Stimulated activated CD8-positive, alpha-beta memory T cell treated with anti-CD3 and anti-CD28 coated beads, Interleukin-15, amount 100 ng/mL, for 24 hours (primary cell): ENCODE data around the gene MT1A.
"Not testable (repeated sequence)": the region's sequence is repeated elsewhere in the genome, so short reads cannot be mapped to it uniquely, and the experiment has no call there.

ENCODE experiments used
- DNase-seq: peaks from one replicate; pipeline ENCODE4 v3.0.0-alpha.2; 2020; ENCODE audit warnings: low read depth

Gene MT1A

GRCh38 chr16:56610609-56611111, 27.8 kb upstream of the MT1A start:
- no peak for DNase-seq

GRCh38 chr16:56611281-56611833, 27.1 kb upstream of the MT1A start:
- no peak for DNase-seq

GRCh38 chr16:56613706-56614105, 24.8 kb upstream of the MT1A start:
- DNase-seq, result no peak

GRCh38 chr16:56614549-56614991, 23.9 kb upstream of the MT1A start:
- DNase-seq, result no peak

- DNase-seq, result no peak
These were observed 23.1 kb upstream of the MT1A start for GRCh38 chr16:56615353-56615752.

- DNase-seq, result no peak
These were observed 21.8 kb upstream of the MT1A start for GRCh38 chr16:56616608-56617211.

- DNase-seq, result no peak
These were observed 21.0 kb upstream of the MT1A start for GRCh38 chr16:56617212-56618085.

GRCh38 chr16:56618138-56618537, 20.3 kb upstream of the MT1A start:
- DNase-seq, result no peak

- no peak for DNase-seq
These were observed 18.0 kb upstream of the MT1A start for GRCh38 chr16:56620339-56620897.

- DNase-seq, result not testable (repeated sequence)
These were observed 16.6 kb upstream of the MT1A start for GRCh38 chr16:56621665-56622445.

GRCh38 chr16:56623184-56623583, 15.3 kb upstream of the MT1A start:
- not testable (repeated sequence) for DNase-seq

- DNase-seq, result no peak
These were observed 14.8 kb upstream of the MT1A start for GRCh38 chr16:56623637-56624036.

GRCh38 chr16:56625140-56625942, 13.1 kb upstream of the MT1A start, which contains the start of gene MT1E:
TSS of gene MT1E (plus strand) at chr16:56625781. CDS start at chr16:56625852, 71 bp downstream.
- peak; percentile 52 for DNase-seq

- DNase-seq, result no peak
These were observed 12.4 kb upstream of the MT1A start for GRCh38 chr16:56625943-56626654.

GRCh38 chr16:56626685-56627084, 11.8 kb upstream of the MT1A start:
- DNase-seq, result no peak

GRCh38 chr16:56628486-56629350, 9.7 kb upstream of the MT1A start:
- DNase-seq, result no peak

- no peak for DNase-seq
These were observed 8.9 kb upstream of the MT1A start for GRCh38 chr16:56629531-56629930.

- no peak for DNase-seq
These were observed 8.3 kb upstream of the MT1A start for GRCh38 chr16:56630134-56630533.

GRCh38 chr16:56631197-56631596, 7.3 kb upstream of the MT1A start:
- DNase-seq, result no peak
